NCI-H1694 treated with DMSO at 0.1 percent for 48 hours (cell line): Measurements from ENCODE around the gene KCNC3.
"Not testable (repeated sequence)": the region's sequence is repeated elsewhere in the genome, so short reads cannot be mapped to it uniquely, and the experiment has no call there.

Experiments used
- DNase-seq: peaks from one replicate; lab custom pipeline; 2025; lab: John Stamatoyannopoulos, UW

The KCNC3 gene

GRCh38 chr19:50353487-50353880 lies 24.3 kb upstream of the KCNC3 start:
- DNase-seq: not testable (repeated sequence)

DNA sequence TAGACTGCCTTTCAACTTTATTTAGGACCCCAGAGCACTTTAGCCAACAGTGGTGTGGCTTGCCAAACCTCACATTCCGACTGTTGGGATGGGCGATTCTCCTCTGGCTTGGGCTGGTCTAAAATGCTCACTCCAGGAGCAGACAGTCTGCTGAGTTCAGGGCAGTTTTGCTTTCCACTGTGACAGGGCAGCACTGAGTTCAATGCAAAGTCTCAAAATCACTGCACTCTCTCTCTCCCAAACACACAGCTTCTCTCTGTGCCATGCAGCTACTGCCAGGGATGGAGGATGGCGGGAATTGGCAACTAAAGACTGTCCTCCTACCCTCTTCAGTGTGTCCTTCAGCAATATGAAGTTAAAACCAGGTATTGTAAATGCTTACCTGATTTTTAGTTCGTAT lies 23.1 kb upstream of the KCNC3 start:
- DNase-seq: no peak

DNA sequence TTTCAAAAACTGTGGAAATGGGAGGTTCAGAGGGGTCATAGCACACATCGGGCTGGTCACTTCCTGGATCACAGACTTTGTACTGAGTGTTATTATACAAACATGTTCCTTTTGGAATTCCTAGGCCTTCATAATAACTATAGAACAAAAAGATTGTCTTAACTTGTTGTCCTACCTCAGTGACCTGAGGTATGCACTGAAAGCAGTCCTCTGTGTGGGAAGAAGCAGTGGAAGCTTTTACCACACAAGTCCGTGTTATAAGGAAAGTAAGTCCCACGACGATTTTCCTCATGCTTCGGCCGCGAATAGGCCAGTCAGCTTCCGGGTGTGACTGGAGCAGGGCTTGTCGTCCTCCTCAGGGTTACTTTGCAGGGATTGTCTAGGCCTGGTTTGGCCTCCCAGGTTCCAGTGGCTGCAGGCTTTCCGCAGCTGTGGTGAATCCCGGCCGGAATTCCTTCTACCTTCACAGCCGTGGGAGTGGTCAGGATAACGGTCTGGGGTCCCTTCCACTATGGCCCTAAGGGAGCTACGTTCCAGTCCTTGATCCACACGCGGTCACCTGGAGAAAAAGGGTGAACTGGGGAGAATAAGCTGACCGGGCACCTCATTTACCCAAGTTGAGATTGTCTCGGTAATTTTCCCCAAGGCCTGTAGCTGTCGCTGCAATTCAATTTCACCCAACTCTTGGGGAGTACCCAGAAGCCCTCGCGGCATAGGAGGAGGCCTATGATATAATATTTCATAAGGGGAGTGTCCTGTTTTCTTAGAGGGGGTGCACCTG lies 20.3 kb upstream of the KCNC3 start:
- DNase-seq: no peak

- DNase-seq: not testable (repeated sequence)
These were observed 18.0 kb upstream of the KCNC3 start for GRCh38 chr19:50347089-50347581.

- no peak for DNase-seq
These were observed 15.6 kb upstream of the KCNC3 start for GRCh38 chr19:50344661-50345318.

GRCh38 chr19:50341091-50341564 lies 12.0 kb upstream of the KCNC3 start:
- DNase-seq: no peak

DNA sequence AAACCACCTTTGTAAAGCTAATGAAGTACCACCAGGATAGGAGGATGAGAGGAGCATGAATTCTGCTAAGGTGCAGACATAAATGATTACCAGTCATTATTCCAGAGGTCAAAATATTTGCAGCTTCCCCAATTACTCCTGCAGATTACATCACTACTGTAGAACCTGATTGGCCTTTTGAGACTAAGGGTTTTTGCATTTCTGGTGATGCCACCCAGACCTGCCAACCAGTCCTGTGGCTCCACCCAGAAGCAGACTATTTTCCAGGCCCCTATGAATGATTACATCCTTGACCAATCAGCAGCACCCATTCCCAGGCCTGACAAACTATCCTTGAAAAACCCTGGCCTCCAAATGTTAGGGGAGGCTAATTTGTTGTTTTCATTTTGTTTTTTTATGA lies 11.2 kb upstream of the KCNC3 start:
- no peak for DNase-seq

- not testable (repeated sequence) for DNase-seq
These were observed 7.9 kb upstream of the KCNC3 start for GRCh38 chr19:50337031-50337430.

DNA sequence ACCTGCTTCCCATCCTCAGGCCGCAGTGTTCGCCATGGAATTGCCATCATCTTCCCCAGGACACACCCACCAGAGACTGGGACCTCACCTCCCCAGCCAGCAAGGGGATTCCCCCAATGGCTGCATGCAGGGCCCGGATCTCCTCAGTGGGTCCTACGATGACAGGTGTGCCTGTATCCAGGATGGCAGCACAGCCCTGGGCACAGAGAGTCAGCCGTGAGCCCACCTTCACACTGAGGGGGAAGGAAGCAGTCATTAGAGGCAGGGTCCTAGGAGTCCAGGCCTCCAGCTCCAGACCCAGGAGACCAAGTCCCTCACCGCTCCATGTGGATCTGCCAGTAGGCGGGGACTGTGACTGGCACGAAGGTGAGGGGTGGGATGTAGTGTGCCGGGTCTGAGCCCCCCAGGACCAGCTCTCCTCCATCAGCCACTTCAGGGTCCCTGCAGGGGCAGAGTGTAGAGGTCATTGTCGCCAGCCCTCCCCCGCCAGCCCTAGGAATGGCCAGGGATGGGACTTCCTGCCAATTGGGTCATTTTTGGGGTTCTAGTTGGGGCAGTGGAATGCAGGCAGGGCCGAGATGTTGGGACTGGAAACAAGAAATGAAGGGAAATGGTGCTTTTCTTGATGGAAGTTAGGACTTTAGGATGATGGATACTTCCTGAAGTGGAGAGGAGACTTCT lies 5.7 kb upstream of the KCNC3 start:
- no peak for DNase-seq

- DNase-seq: no peak
These were observed 4.8 kb upstream of the KCNC3 start for GRCh38 chr19:50333737-50334617.

- no peak for DNase-seq
These were observed 4.1 kb upstream of the KCNC3 start for GRCh38 chr19:50333235-50333736.

GRCh38 chr19:50332244-50333038 lies 3.3 kb upstream of the KCNC3 start:
- no peak for DNase-seq

GRCh38 chr19:50331994-50332243 lies 2.7 kb upstream of the KCNC3 start:
- DNase-seq: no peak

- no peak for DNase-seq
These were observed 2.2 kb upstream of the KCNC3 start for GRCh38 chr19:50331221-50331993.

DNA sequence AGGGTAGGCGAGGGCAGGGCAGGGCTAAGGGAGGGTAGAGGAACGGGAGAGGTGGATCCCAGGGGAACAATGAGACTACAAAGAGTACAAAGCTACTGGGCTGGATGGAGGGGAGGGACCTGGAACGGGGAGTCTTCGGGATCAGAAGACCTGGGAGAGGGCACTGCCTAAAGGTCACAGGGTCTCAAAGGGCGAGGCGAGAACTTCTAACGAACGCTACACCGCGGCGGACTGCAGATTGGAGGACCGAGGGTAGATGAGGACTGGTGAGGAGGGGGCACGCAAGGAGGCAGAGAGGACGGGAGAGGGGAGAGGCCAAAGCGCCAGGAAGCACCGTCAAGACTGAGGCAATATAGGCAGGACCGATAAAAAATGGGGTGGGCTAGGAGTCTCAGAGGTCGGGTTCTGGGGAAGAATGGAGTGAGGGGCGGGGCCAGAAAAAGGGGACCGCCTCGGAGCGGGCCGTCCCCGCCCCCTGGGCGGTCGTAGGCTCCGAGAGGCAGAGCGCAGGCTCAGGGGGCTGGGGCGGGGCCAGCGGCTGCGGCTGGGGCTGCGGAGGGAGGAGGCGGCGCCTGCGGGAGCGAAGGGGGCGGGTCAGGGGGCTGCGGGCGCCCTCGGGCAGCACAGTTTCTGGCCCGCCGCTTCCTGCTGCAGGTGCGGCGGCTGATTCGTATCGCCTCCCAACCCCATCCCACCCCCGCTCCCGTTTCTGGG lies 1.3 kb upstream of the KCNC3 start:
- peak; percentile 77 for DNase-seq

DNA sequence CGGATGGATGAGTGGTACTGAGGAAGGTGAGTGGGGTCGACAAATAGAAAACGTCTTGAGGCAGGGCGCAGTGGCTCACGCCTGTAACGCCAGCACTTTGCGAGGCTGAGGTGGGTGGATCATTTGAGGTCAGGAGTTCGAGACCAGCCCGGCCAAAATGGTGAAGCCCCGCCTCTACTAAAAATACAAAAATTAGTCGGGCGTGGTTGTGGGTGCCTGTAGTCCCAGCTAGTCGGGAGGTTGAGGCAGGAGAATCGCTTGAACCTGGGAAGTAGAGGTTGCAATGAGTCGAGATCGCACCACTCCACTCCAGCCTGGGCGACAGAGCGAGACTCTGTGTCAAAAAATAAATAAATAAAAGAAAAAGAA lies 733 bp upstream of the KCNC3 start:
- DNase-seq: not testable (repeated sequence)

DNA sequence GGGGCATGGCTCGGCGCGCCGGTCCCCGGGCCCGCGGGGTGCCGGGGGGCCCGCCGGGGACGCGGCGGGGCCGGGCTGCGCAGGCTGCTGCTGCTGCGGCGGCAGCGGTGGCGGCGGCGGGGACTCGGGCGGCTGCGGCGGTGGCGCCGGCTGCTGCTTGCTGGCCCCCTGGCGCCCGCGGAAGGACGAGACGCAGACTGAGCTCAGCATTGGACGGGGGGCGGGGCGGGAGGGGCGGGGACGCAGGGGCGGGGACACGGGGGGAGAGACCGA lies 368 bp downstream of the KCNC3 start:
- DNase-seq: no peak

GRCh38 chr19:50328224-50328872 lies 829 bp downstream of the KCNC3 start:
- DNase-seq: no peak

DNA sequence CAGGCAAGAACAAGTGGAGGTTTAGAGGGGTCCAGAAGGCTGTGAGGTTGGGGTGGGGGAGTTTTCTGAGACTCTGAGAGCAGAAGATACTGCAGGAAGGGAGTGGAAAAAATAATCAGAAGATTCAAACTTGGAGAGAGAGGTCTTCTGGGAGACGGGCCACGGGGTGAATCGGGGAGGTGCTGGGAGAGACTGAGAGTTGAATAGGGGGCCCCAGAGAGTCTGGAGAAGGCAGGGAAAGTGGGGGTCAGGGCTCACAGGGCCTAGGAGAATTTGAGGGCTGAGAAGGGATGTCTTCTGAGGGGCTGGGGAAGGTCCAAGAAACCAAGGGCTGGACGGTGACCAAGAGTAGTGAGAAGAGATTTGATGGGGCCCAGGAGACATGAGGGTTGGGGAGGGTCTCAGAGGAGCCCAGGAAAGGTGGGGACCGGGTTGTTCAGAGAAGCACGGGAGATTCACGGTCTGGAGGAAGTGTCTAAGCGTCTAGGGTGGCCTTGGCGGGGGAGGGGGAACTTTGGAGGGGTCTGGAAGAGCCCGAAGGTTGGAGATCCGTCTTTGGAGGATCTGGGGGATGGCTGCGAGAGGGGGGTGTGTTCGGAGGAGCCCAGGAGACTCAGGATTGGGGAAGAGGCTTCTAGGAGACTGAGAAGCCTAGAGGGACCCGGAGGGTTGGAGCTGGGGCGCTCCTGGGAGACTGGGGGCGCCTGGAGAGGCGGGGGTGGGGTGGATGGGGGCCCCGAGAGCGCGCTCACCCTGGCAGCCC lies 1.5 kb downstream of the KCNC3 start:
- DNase-seq: no peak
